Fibroblast of pulmonary artery (primary cell): ENCODE measurements around the gene S100A16.
"Not testable (repeated sequence)": the region's sequence is repeated elsewhere in the genome, so short reads cannot be mapped to it uniquely, and the experiment has no call there.

ENCODE experiments used
- DNase-seq: peaks from one replicate; pipeline ENCODE4 v3.0.0-alpha.2; 2010; ENCODE audit warnings: low read depth
- H3K4me3 ChIP-seq: replicated peaks from 2 replicates; pipeline ENCODE4 v1.5.1; 2011; ENCODE audit warnings: low read depth, mild to moderate bottlenecking, control low read depth, low read length, moderate library complexity
- CTCF ChIP-seq: IDR thresholded peaks from 2 replicates; pipeline ENCODE4 v1.5.1; 2011; ENCODE audit warnings: mild to moderate bottlenecking, control low read depth, low read length, inconsistent platforms; ENCODE audit errors: missing control alignments

The S100A16 gene

GRCh38 chr1:153563483-153563901 lies 49.4 kb downstream of the S100A16 start:
- DNase-seq: no peak
- no peak overlapping the region for H3K4me3 ChIP-seq

GRCh38 chr1:153562021-153562420 lies 50.9 kb downstream of the S100A16 start:
- H3K4me3 ChIP-seq, DNase-seq: not testable (repeated sequence)

More at GRCh38 chr1:153563483-153563901, 49.4 kb downstream of the S100A16 start:
- TF ChIP-seq CTCF: no peak

GRCh38 chr1:153561466-153561985 lies 51.4 kb downstream of the S100A16 start:
- H3K4me3 ChIP-seq: no peak overlapping the region
- no peak for TF ChIP-seq CTCF

GRCh38 chr1:153560771-153561465 lies 52.0 kb downstream of the S100A16 start:
- no peak for TF ChIP-seq CTCF
- H3K4me3 ChIP-seq: no peak overlapping the region
- no peak for DNase-seq

More at GRCh38 chr1:153561466-153561985, 51.4 kb downstream of the S100A16 start:
- no peak for DNase-seq

- H3K4me3 ChIP-seq: no peak overlapping the region
- no peak for TF ChIP-seq CTCF
- DNase-seq: no peak
Measured at GRCh38 chr1:153560241-153560640, 52.7 kb downstream of the S100A16 start.

- TF ChIP-seq CTCF: no peak
- no peak overlapping the region for H3K4me3 ChIP-seq
- DNase-seq: no peak
Measured at GRCh38 chr1:153557877-153558276, 55.1 kb downstream of the S100A16 start.
